ENCODE results near the gene SLCO2B1.

SLCO2B1 gene

GRCh38 chr11:75161506-75162095, 10.7 kb downstream of the SLCO2B1 start:
- no peak for DNase-seq (ENCODE audit: low read depth)
- no peak overlapping the region for H3K4me3 ChIP-seq (ENCODE audit: low read depth, low read length)
- TF ChIP-seq, protein P1, sequence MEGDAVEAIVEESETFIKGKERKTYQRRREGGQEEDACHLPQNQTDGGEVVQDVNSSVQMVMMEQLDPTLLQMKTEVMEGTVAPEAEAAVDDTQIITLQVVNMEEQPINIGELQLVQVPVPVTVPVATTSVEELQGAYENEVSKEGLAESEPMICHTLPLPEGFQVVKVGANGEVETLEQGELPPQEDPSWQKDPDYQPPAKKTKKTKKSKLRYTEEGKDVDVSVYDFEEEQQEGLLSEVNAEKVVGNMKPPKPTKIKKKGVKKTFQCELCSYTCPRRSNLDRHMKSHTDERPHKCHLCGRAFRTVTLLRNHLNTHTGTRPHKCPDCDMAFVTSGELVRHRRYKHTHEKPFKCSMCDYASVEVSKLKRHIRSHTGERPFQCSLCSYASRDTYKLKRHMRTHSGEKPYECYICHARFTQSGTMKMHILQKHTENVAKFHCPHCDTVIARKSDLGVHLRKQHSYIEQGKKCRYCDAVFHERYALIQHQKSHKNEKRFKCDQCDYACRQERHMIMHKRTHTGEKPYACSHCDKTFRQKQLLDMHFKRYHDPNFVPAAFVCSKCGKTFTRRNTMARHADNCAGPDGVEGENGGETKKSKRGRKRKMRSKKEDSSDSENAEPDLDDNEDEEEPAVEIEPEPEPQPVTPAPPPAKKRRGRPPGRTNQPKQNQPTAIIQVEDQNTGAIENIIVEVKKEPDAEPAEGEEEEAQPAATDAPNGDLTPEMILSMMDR (IDR thresholded peaks at IDR 0.05; ENCODE audit: insufficient read depth, low read depth, low read length, missing control alignments), result no peak

DNA sequence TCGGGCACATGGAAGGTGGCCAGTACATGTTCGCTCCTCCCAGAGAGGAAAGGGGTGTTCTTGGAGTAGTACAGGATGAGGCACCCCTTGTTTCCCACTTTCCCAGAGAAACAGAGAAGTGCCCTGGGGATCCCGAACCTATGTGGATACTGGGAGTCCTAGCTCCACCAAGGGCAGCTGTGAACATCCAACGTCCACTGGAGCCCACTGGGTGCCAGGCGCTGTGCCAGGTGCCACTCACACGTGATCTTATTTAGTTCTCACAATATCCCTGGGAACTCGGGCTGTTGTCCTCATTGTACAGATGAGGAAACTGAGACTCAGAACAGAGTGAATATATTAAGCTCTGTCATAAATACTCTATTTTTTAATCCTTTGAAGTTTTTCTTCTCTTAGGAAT, 12.0 kb downstream of the SLCO2B1 start:
- H3K4me3 ChIP-seq (ENCODE audit: low read depth, low read length), result no peak overlapping the region
- TF ChIP-seq, protein P1 (IDR thresholded peaks at IDR 0.05; ENCODE audit: insufficient read depth, low read depth, low read length, missing control alignments), result no peak
- DNase-seq (ENCODE audit: low read depth), result no peak

DNA sequence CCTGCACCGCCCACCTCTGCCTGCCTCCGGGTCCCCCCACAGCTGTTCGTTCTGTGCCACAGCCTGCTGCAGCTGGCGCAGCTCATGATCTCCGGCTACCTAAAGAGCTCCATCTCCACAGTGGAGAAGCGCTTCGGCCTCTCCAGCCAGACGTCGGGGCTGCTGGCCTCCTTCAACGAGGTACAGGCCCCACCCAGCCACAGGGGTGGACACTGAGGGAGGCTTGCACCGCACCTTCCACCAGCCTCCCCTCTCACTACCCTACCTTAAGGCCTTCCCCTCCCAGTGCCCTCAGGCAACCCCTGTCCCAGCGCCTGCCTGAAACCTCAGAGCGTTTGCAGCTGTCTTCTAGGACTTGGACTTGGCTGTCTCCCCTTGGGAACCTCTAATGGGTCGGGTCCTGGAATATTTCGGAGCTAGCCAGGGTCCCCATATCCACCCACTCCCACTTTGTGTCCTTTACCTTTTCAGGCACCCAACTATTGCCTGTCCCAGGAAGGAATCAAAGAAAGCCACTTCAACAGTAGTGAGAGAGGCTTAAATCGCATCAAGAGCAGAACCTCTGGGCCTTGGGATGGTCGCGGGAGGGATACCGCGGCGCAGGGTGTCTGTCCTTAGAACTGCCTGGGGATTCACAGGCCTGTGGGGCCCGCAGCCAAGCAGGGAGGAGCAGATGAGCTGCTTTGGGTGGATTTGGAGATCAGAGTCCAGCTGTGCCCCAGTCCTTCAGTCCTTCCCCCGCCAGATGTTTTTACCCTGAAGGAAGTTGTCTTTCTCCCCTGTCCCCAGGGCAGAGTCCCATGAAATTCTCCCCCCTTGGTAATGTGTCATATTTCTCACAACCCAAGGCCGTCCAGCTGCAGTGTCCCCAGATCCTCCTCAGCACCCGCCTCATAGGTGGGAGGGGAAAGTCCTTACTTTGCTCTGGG, 13.3 kb downstream of the SLCO2B1 start:
- TF ChIP-seq, protein P1 (IDR thresholded peaks at IDR 0.05; ENCODE audit: insufficient read depth, low read depth, low read length, missing control alignments), result no peak
- no peak for DNase-seq (ENCODE audit: low read depth)

GRCh38 chr11:75165721-75166120, 14.8 kb downstream of the SLCO2B1 start:
- H3K4me3 ChIP-seq (ENCODE audit: low read depth, low read length), result no peak overlapping the region
- no peak for DNase-seq (ENCODE audit: low read depth)
- TF ChIP-seq, protein P1 (IDR thresholded peaks at IDR 0.05; ENCODE audit: insufficient read depth, low read depth, low read length, missing control alignments), result no peak

More for the DNA sequence above, 13.3 kb downstream of the SLCO2B1 start:
- H3K4me3 ChIP-seq (ENCODE audit: low read depth, low read length), result no peak overlapping the region

- TF ChIP-seq, protein P1 (IDR thresholded peaks at IDR 0.05; ENCODE audit: insufficient read depth, low read depth, low read length, missing control alignments), result no peak
- DNase-seq (ENCODE audit: low read depth), result no peak
- H3K4me3 ChIP-seq (ENCODE audit: low read depth, low read length), result no peak overlapping the region
These were observed 15.9 kb downstream of the SLCO2B1 start for GRCh38 chr11:75166791-75167190.

- H3K4me3 ChIP-seq (ENCODE audit: low read depth, low read length), result no peak overlapping the region
- no peak for DNase-seq (ENCODE audit: low read depth)
- TF ChIP-seq, protein P1 (IDR thresholded peaks at IDR 0.05; ENCODE audit: insufficient read depth, low read depth, low read length, missing control alignments), result no peak
These were observed 16.7 kb downstream of the SLCO2B1 start for GRCh38 chr11:75167617-75168016.
